ENCODE measurements around the gene GFRA4.

The GFRA4 gene

GRCh38 chr20:3614466-3614865 is 48.7 kb downstream of the GFRA4 start:
- TF ChIP-seq CTCF (conservative IDR thresholded peaks at IDR 0.05) = no peak
- no peak for TF ChIP-seq ZFX (IDR thresholded peaks at IDR 0.05)
- H3K27ac ChIP-seq = peak overlapping the region; percentile 26; the same call in 1 of the 2 replicates

- peak overlapping the region; percentile 26; the same call in 1 of the 2 replicates for H3K27ac ChIP-seq
- no peak for TF ChIP-seq CTCF (conservative IDR thresholded peaks at IDR 0.05)
- no peak for TF ChIP-seq ZFX (IDR thresholded peaks at IDR 0.05)
Observed at GRCh38 chr20:3613821-3614440, 49.3 kb downstream of the GFRA4 start.

GRCh38 chr20:3612795-3613572 is 50.2 kb downstream of the GFRA4 start:
- no peak for TF ChIP-seq ZFX (IDR thresholded peaks at IDR 0.05)
- TF ChIP-seq CTCF (conservative IDR thresholded peaks at IDR 0.05) = peak; percentile 30

GRCh38 chr20:3611901-3612300 is 51.3 kb downstream of the GFRA4 start:
- no peak overlapping the region for H3K27ac ChIP-seq
- no peak for TF ChIP-seq CTCF (conservative IDR thresholded peaks at IDR 0.05)

More at GRCh38 chr20:3612795-3613572, 50.2 kb downstream of the GFRA4 start:
- no peak overlapping the region for H3K27ac ChIP-seq

Data from C4-2B (cell line).